RPMI7951 (cell line): Measurements from ENCODE around the gene HMX3. TPM values are rescaled to one million over a fixed set of nuclear protein-coding genes. Genes with fewer than 3 reads are reported as not detected.
A peak's percentile ranks its signal among the peaks of the same experiment; 100 is the strongest.

ENCODE experiments used
- DNase-seq: peaks from one replicate; pipeline ENCODE4 v3.0.0-alpha.2; 2012; ENCODE audit warnings: low read depth
- total RNA-seq: library from RNA; depleted of rRNA; stranded (reverse); fragments of >200 nt; shearing (Covaris generic); gene quantifications from 2 replicates; pipeline ENCODE4 v1.2.3, GENCODE V29; 2014

The HMX3 gene
- total RNA-seq, 1 experiment from 2014 or later = not detected

- no peak for DNase-seq
Observed at GRCh38 chr10:123134343-123134914, 1.3 kb upstream of the HMX3 start.

- DNase-seq = no peak
Observed at GRCh38 chr10:123134915-123135414, 805 bp upstream of the HMX3 start.

- no peak for DNase-seq
Observed at GRCh38 chr10:123136221-123136805, 543 bp downstream of the HMX3 start.

- DNase-seq = no peak
Observed at GRCh38 chr10:123136806-123137642, 1.3 kb downstream of the HMX3 start.

- no peak for DNase-seq
Observed at GRCh38 chr10:123139165-123139520, 3.4 kb downstream of the HMX3 start.

- DNase-seq = peak; percentile 27
Observed at GRCh38 chr10:123139521-123140163, 3.9 kb downstream of the HMX3 start.

GRCh38 chr10:123140164-123140982, 4.6 kb downstream of the HMX3 start:
- no peak for DNase-seq

- no peak for DNase-seq
Observed at GRCh38 chr10:123140983-123141390, 5.2 kb downstream of the HMX3 start.

- DNase-seq = no peak
Observed at GRCh38 chr10:123141791-123142700, 6.3 kb downstream of the HMX3 start.

GRCh38 chr10:123142701-123143161, 7.0 kb downstream of the HMX3 start:
- no peak for DNase-seq

GRCh38 chr10:123143162-123143824, 7.5 kb downstream of the HMX3 start:
- no peak for DNase-seq

- DNase-seq = no peak
Observed at GRCh38 chr10:123143825-123144168, 8.0 kb downstream of the HMX3 start.

GRCh38 chr10:123144697-123145541, 9.1 kb downstream of the HMX3 start:
- DNase-seq = no peak

- DNase-seq = no peak
Observed at GRCh38 chr10:123145542-123146012, 9.8 kb downstream of the HMX3 start.

GRCh38 chr10:123146013-123146893, 10.5 kb downstream of the HMX3 start:
- no peak for DNase-seq

GRCh38 chr10:123146894-123147634, 11.3 kb downstream of the HMX3 start:
- DNase-seq = no peak
